ENCODE data around the gene REG4. TPM values are rescaled to one million over a fixed set of nuclear protein-coding genes. Genes with fewer than 3 reads are reported as not detected.
A peak's percentile ranks its signal among the peaks of the same experiment; 100 is the strongest.

Gene REG4
- total RNA-seq, 1 donor from 2014 or later: not detected

- no peak for TF ChIP-seq CTCF (IDR thresholded peaks at IDR 0.05)
- Histone ChIP-seq H3K27ac (no peak overlapping the region), H3K27me3 (peaks cover 5% of the 10 kb centered on the region), H3K4me3 (no peak overlapping the region), H3K36me3 (no peaks in the 10 kb centered on the region), H3K9me3 (no peaks in the 10 kb centered on the region), H3K4me1 (peaks cover 6% of the 10 kb centered on the region)
- intact Hi-C loops (cut with DNase I): no loop called here
- DNase-seq (no peak), ATAC-seq (peak; percentile 66)
These were observed 39.5 kb downstream of the REG4 start for GRCh38 chr1:119771770-119772169.

- Histone ChIP-seq H3K4me3 (no peak overlapping the region), H3K9me3 (no peaks in the 10 kb centered on the region), H3K36me3 (no peaks in the 10 kb centered on the region), H3K27me3 (peaks cover 5% of the 10 kb centered on the region), H3K27ac (no peak overlapping the region), H3K4me1 (peaks cover 6% of the 10 kb centered on the region)
- no peak for DNase-seq
- TF ChIP-seq CTCF (IDR thresholded peaks at IDR 0.05): no peak
- intact Hi-C loops (cut with DNase I): no loop called here
- ATAC-seq: no peak
These were observed 40.2 kb downstream of the REG4 start for GRCh38 chr1:119771016-119771415.

GRCh38 chr1:119768778-119769177, 42.5 kb downstream of the REG4 start, which contains the start of gene HMGCS2:
Gene HMGCS2, minus strand, starts transcription at chr1:119768905. Its CDS starts 61 bp downstream, at chr1:119768844.
- no peak for DNase-seq

GRCh38 chr1:119767486-119767885, 43.8 kb downstream of the REG4 start:
- no peaks in the 10 kb centered on the region for H3K4me1 ChIP-seq
- intact Hi-C loops (cut with DNase I): no loop called here
- no peak overlapping the region for H3K27ac ChIP-seq
- no peak overlapping the region for H3K4me3 ChIP-seq
- peaks cover 5% of the 10 kb centered on the region for H3K27me3 ChIP-seq
- no peak for DNase-seq
- ATAC-seq: no peak
- no peaks in the 10 kb centered on the region for H3K9me3 ChIP-seq
- H3K36me3 ChIP-seq: no peaks in the 10 kb centered on the region
- TF ChIP-seq CTCF (IDR thresholded peaks at IDR 0.05): no peak

More at GRCh38 chr1:119768778-119769177, 42.5 kb downstream of the REG4 start, which contains the start of gene HMGCS2:
- Histone ChIP-seq H3K4me1 (peaks cover 2% of the 10 kb centered on the region), H3K27ac (no peak within 1 kb of the TSS), H3K4me3 (no peak within 1 kb of the TSS), H3K27me3 (peaks cover 5% of the 10 kb centered on the region), H3K36me3 (no peaks in the 10 kb centered on the region), H3K9me3 (no peaks in the 10 kb centered on the region)
- intact Hi-C loops (cut with DNase I): no loop called here
- no peak for TF ChIP-seq CTCF (IDR thresholded peaks at IDR 0.05)
- peak; percentile 81 for ATAC-seq

- ATAC-seq: no peak
- no peak for DNase-seq
- intact Hi-C loops (cut with DNase I): no loop called here
- Histone ChIP-seq H3K36me3 (no peaks in the 10 kb centered on the region), H3K4me1 (no peaks in the 10 kb centered on the region), H3K27ac (no peak overlapping the region), H3K9me3 (no peaks in the 10 kb centered on the region), H3K4me3 (no peak overlapping the region), H3K27me3 (no peaks in the 10 kb centered on the region)
- no peak for TF ChIP-seq CTCF (IDR thresholded peaks at IDR 0.05)
These were observed 44.9 kb downstream of the REG4 start for GRCh38 chr1:119766374-119766794.

GRCh38 chr1:119764220-119764619, 47.0 kb downstream of the REG4 start:
- Histone ChIP-seq H3K36me3 (no peaks in the 10 kb centered on the region), H3K27me3 (no peaks in the 10 kb centered on the region), H3K4me3 (no peak overlapping the region), H3K9me3 (no peaks in the 10 kb centered on the region), H3K4me1 (no peaks in the 10 kb centered on the region), H3K27ac (no peak overlapping the region)
- TF ChIP-seq CTCF (IDR thresholded peaks at IDR 0.05): no peak
- intact Hi-C loops (cut with DNase I): no loop called here
- ATAC-seq: no peak
- DNase-seq: no peak

Data from upper lobe of right lung (tissue), 1 donor.